ENCODE data around the gene CASK. TPM values are rescaled to one million over a fixed set of nuclear protein-coding genes. Genes with fewer than 3 reads are reported as not detected.

The CASK gene
- total and polyA plus RNA-seq, 12 donors = 4.7 to 53.0 (median 41.3) TPM

- Histone ChIP-seq H3K4me3 (no peak overlapping the region), H3K9me3 (replicated peaks in 1 of 3) (no peaks in the 10 kb centered on the region), H3K4me1 (replicated peaks in 1 of 2) (peaks cover 0 to 4% of the 10 kb centered on the region in 2 donors), H3K27ac (no peak overlapping the region), H3K27me3 (no peaks in the 10 kb centered on the region), H3K36me3 (replicated peaks in 1 of 2) (no peaks in the 10 kb centered on the region)
- TF ChIP-seq CTCF (IDR thresholded peaks at IDR 0.05) (no peak), POLR2A (IDR thresholded peaks at IDR 0.05) (no peak)
- intact Hi-C loops (cut with DNase I) = no loop called here
- 54 to 91% (median 56%) methylated on average over 3 of the region's 3 CpGs for WGBS, 4 donors
- DNase-seq = no peak
Observed at GRCh38 chrX:41708486-41708885, 214.9 kb downstream of the CASK start.

- no peak for TF ChIP-seq POLR2A (IDR thresholded peaks at IDR 0.05)
- no peak for TF ChIP-seq CTCF (IDR thresholded peaks at IDR 0.05)
- Histone ChIP-seq H3K9me3 (replicated peaks in 1 of 3) (no peaks in the 10 kb centered on the region), H3K36me3 (replicated peaks in 1 of 2) (no peaks in the 10 kb centered on the region), H3K4me3 (no peak overlapping the region), H3K27ac (peak overlapping the region in 1 of 5 donors; percentile 18), H3K27me3 (no peaks in the 10 kb centered on the region), H3K4me1 (replicated peaks in 1 of 2) (peaks cover 0 to 4% of the 10 kb centered on the region in 2 donors)
- intact Hi-C loops (cut with DNase I) = no loop called here
- no peak for DNase-seq
- whole genome bisulfite sequencing, 4 donors = 50 to 100% (median 80%) methylated on average over 1 of the region's 1 CpG
Observed at GRCh38 chrX:41707218-41707617, 216.1 kb downstream of the CASK start.

GRCh38 chrX:41705680-41706374 is 217.5 kb downstream of the CASK start:
- peak in 1 of 7 donors; percentile 16 for DNase-seq
- intact Hi-C loops (cut with DNase I) = no loop called here

GRCh38 chrX:41705042-41705441 is 218.3 kb downstream of the CASK start:
- TF ChIP-seq POLR2A (IDR thresholded peaks at IDR 0.05) = no peak
- TF ChIP-seq CTCF (IDR thresholded peaks at IDR 0.05) = no peak
- H3K4me1 ChIP-seq (replicated peaks in 1 of 2) = peaks cover 0 to 4% of the 10 kb centered on the region in 2 donors
- intact Hi-C loops (cut with DNase I) = no loop called here
- no peaks in the 10 kb centered on the region for H3K36me3 ChIP-seq (replicated peaks in 1 of 2)
- no peak for DNase-seq
- no peaks in the 10 kb centered on the region for H3K9me3 ChIP-seq (replicated peaks in 1 of 3)
- peak overlapping the region in 1 of 5 donors; percentile 57 for H3K27ac ChIP-seq
- peaks cover 3% of the 10 kb centered on the region for H3K27me3 ChIP-seq
- 71 to 100% (median 89%) methylated on average over 1 of the region's 1 CpG; no CpG with 5 or more reads in 1 of the 4 donors for WGBS, 4 donors
- H3K4me3 ChIP-seq = no peak overlapping the region

More at GRCh38 chrX:41705680-41706374, 217.5 kb downstream of the CASK start:
- Histone ChIP-seq H3K4me3 (no peak overlapping the region), H3K27ac (peak overlapping the region in 1 of 5 donors; percentile 57), H3K36me3 (replicated peaks in 1 of 2) (no peaks in the 10 kb centered on the region), H3K4me1 (replicated peaks in 1 of 2) (peaks cover 0 to 4% of the 10 kb centered on the region in 2 donors), H3K9me3 (replicated peaks in 1 of 3) (no peaks in the 10 kb centered on the region), H3K27me3 (peaks cover 3% of the 10 kb centered on the region)
- WGBS, 4 donors = 50 to 67% (median 54%) methylated on average over 3 of the region's 3 CpGs
- TF ChIP-seq POLR2A (IDR thresholded peaks at IDR 0.05) (no peak), CTCF (IDR thresholded peaks at IDR 0.05) (no peak)

Data from adrenal gland (tissue), 12 donors.